NB4 (cell line): ENCODE results near the gene SYCE1.
A peak's percentile ranks its signal among the peaks of the same experiment; 100 is the strongest.
"Not testable (repeated sequence)": the region's sequence is repeated elsewhere in the genome, so short reads cannot be mapped to it uniquely, and the experiment has no call there.

ENCODE experiments used
- DNase-seq: peaks from one replicate; pipeline ENCODE4 v3.0.0; 2010; ENCODE audit warnings: low read depth
- H3K4me3 ChIP-seq: one replicate; pipeline ENCODE4 v1.5.1; 2011; ENCODE audit warnings: mild to moderate bottlenecking, low read depth, low read length, moderate library complexity
- MYC ChIP-seq: IDR thresholded peaks from 2 replicates; pipeline ENCODE4 v1.6.1; 2011; ENCODE audit warnings: low read depth, low read length
- POLR2A ChIP-seq: IDR thresholded peaks from 2 replicates; pipeline ENCODE4 v1.6.1; 2011; ENCODE audit warnings: mild to moderate bottlenecking; ENCODE audit not compliant: insufficient read length; ENCODE audit errors: extremely low read depth
- TF ChIP-seq, protein P1 (sequence below): IDR thresholded peaks from one replicate; pipeline ENCODE4 v1.5.1; 2012; ENCODE audit warnings: low read depth, low read length
- TF ChIP-seq, protein P2 (sequence below): IDR thresholded peaks from 2 replicates; pipeline ENCODE4 v1.6.1; 2011; ENCODE audit warnings: low read depth, low read length

The SYCE1 gene

DNA sequence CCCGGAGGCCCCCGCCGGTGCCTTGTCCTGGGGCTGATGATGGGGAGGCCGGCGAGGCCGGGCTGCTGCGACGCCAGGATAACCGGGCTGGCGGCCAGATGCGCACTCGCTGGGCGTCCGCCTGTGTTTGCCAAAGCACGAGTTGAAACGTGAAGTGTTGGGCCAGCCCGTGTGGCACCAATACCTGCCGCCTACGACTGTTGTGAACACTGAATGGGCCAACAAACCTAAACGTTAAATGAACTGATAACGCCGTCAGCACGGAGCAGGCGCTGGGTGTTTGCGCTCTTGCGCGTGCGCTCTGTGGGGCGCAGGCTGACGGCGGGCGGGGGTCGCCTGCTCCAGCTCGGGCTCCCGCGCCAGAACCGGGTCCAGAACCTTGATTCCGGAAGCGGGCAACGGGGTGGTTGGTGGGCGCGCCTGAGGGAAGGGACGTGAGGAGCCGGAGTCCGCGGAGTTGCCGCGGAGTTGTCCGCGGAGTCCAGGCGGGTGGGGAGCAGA lies 37.6 kb downstream of the SYCE1 start:
- TF ChIP-seq, protein P1, sequence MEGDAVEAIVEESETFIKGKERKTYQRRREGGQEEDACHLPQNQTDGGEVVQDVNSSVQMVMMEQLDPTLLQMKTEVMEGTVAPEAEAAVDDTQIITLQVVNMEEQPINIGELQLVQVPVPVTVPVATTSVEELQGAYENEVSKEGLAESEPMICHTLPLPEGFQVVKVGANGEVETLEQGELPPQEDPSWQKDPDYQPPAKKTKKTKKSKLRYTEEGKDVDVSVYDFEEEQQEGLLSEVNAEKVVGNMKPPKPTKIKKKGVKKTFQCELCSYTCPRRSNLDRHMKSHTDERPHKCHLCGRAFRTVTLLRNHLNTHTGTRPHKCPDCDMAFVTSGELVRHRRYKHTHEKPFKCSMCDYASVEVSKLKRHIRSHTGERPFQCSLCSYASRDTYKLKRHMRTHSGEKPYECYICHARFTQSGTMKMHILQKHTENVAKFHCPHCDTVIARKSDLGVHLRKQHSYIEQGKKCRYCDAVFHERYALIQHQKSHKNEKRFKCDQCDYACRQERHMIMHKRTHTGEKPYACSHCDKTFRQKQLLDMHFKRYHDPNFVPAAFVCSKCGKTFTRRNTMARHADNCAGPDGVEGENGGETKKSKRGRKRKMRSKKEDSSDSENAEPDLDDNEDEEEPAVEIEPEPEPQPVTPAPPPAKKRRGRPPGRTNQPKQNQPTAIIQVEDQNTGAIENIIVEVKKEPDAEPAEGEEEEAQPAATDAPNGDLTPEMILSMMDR, result no peak
- TF ChIP-seq, protein P2, sequence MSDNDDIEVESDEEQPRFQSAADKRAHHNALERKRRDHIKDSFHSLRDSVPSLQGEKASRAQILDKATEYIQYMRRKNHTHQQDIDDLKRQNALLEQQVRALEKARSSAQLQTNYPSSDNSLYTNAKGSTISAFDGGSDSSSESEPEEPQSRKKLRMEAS, result no peak
- TF ChIP-seq MYC (no peak), POLR2A (no peak)
- H3K4me3 ChIP-seq, result no peak overlapping the region

DNA sequence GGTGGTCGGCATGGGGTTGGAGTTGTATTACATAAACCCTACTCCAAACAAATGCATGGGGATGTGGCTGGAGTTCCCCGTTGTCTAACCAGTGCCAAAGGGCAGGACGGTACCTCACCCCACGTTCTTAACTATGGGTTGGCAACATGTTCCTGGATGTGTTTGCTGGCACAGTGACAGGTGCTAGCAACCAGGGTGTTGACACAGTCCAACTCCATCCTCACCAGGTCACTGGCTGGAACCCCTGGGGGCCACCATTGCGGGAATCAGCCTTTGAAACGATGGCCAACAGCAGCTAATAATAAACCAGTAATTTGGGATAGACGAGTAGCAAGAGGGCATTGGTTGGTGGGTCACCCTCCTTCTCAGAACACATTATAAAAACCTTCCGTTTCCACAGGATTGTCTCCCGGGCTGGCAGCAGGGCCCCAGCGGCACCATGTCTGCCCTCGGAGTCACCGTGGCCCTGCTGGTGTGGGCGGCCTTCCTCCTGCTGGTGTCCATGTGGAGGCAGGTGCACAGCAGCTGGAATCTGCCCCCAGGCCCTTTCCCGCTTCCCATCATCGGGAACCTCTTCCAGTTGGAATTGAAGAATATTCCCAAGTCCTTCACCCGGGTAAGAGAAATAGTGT lies 38.3 kb downstream of the SYCE1 start, which contains the start of gene CYP2E1:
Gene CYP2E1, plus strand, starts transcription at position 407 of the 632 bp plus-strand sequence. Its CDS starts 33 bp downstream, at position 440.
- TF ChIP-seq MYC (no peak), POLR2A (no peak)
- TF ChIP-seq, protein P1, result no peak
- TF ChIP-seq, protein P2, result no peak
- no peak for DNase-seq
- H3K4me3 ChIP-seq, result peak within 1 kb of the TSS; percentile 78

More for the DNA sequence above, 37.6 kb downstream of the SYCE1 start:
- DNase-seq, result no peak

DNA sequence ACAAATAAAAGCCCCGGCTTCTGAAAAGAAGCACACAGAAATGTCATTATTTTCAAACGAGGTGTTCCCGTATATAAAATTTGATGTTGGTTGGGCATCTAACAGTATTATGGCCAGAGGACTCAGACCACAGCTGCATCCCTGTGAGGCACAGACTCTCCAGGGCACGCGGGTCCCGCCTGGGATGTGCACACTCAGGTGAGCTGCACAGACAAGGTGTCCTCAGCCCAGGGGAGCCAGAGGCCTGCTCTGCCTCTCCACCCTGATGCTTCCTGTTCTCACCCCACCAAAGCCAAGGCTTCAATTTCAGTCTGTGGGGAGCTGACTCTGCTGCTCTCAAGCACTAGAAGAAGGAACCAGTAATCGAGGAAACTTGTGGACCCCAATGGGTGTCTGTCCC lies 39.9 kb downstream of the SYCE1 start:
- no peak for DNase-seq
- TF ChIP-seq MYC (no peak), POLR2A (no peak)
- TF ChIP-seq, protein P2, result no peak
- TF ChIP-seq, protein P1, result no peak
- no peak overlapping the region for H3K4me3 ChIP-seq

DNA sequence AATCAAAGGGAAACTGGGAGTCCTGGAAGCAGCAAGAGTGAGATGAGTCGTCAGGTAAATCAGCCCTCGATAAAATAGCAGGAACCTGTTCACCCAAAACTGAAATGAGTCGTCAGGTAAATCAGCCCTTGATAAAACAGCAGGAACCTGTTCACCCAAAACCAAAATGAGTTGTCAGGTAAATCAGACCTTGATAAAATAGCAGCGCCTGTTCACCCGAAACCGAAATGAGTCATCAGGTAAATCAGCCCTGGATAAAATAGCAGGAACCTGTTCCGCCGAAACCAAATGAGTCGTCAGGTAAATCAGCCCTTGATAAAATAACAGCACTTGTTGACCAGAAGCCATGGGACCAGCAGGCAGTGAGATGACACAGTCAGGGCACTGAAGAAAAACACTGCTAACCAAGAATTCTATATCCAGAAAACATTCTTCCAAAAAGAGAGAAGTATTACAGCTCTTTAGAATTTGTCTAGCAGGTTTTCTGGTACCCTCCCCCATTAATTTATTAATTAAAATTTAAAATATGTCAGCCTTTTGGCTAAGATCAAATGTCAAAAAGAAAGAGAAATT lies 41.7 kb downstream of the SYCE1 start:
- no peak overlapping the region for H3K4me3 ChIP-seq
- no peak for DNase-seq
- no peak for TF ChIP-seq POLR2A
- no peak for TF ChIP-seq MYC
- TF ChIP-seq, protein P1, result no peak
- TF ChIP-seq, protein P2, result no peak

DNA sequence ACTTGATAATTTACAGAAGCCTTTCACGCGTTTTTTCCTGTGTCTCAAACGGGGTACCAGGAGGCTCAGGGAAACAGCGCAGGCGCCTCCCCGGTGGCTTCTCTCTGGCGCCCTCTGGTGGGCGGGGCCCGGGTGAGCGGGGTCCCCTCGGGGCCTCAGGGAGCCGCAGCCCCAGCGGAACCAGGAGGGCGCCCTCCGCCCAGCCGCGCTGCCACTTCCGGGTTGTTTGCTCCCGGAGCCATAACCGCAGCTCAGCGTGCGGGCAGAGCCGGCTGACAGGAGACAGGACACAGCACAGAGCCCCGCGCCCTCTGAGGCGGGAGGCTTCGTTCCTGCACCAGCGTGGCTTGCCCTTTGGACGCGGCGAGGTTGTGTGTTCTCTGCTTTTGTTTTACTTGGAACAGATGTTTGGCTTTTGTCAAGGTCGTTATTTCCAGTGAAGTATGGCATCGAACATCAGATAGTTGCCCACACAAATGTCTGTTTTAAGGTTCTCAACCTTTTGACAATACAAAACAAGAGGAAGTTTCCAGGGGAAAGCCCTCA lies 45.1 kb downstream of the SYCE1 start:
- peak; percentile 95 for DNase-seq
- TF ChIP-seq, protein P1, result peak; percentile 90
- TF ChIP-seq POLR2A (peak; percentile 82), MYC (peak; percentile 89)
- TF ChIP-seq, protein P2, result peak; percentile 83
- peak overlapping the region; percentile 60 for H3K4me3 ChIP-seq

DNA sequence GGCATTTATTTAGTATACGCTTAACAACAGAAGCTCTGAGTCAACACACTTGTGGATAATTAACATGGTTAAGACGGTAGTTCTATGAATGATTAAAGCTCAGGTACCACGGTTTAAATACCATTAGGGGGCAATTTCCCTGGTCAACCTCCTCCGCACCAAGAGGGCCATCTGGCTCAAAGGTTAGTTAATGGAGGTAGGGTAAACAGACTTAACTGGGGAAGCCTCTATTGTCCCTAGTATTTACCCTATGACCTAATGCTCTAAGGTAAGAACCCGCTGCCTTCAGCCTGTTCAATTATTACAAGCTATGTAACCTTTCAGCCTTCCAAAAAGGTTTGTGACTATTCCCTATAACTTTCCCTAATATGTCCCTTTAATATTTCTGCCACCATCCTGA lies 46.9 kb downstream of the SYCE1 start:
- DNase-seq, H3K4me3 ChIP-seq: not testable (repeated sequence)
